ENCODE measurements around the gene PKNOX2. TPM values are rescaled to one million over a fixed set of nuclear protein-coding genes. Genes with fewer than 3 reads are reported as not detected.

Gene PKNOX2
- total RNA-seq, 1 experiment from 2014 or later: not detected

GRCh38 chr11:125378571-125378970, 214.0 kb downstream of the PKNOX2 start:
- CTCF ChIA-PET: interaction anchor here (0.7 kb wide), 1 partner anchor 1021 kb away, joined by 3 read pairs; no protein-coding TSS in a partner anchor
- BruUV-seq (replicated peaks): no TSS peak
- no peak for TF ChIP-seq CTCF (IDR thresholded peaks at IDR 0.05; ENCODE audit: unreplicated experiment)
- no peaks in the 10 kb centered on the region for H3K4me1 Mint-ChIP-seq (ENCODE audit: low read depth, unreplicated experiment)
- no peaks in the 10 kb centered on the region for H3K9me3 Mint-ChIP-seq (ENCODE audit: low read depth, unreplicated experiment)
- no peaks in the 10 kb centered on the region for H3K36me3 Mint-ChIP-seq (ENCODE audit: insufficient read depth, unreplicated experiment)
- no peak overlapping the region for H3K27ac Mint-ChIP-seq (ENCODE audit: unreplicated experiment)
- H3K4me3 Mint-ChIP-seq (ENCODE audit: low read depth, unreplicated experiment): no peak overlapping the region
- intact Hi-C loops (cut with micrococcal nuclease; ENCODE audit: unreplicated experiment): no loop called here
- peaks cover 95% of the 10 kb centered on the region for H3K27me3 Mint-ChIP-seq (ENCODE audit: unreplicated experiment)
- no peak for DNase-seq

GRCh38 chr11:125379565-125379964, 215.0 kb downstream of the PKNOX2 start:
- Mint-ChIP-seq H3K27ac (ENCODE audit: unreplicated experiment) (no peak overlapping the region), H3K36me3 (ENCODE audit: insufficient read depth, unreplicated experiment) (no peaks in the 10 kb centered on the region), H3K27me3 (ENCODE audit: unreplicated experiment) (peaks cover 95% of the 10 kb centered on the region), H3K4me1 (ENCODE audit: low read depth, unreplicated experiment) (no peaks in the 10 kb centered on the region), H3K4me3 (ENCODE audit: low read depth, unreplicated experiment) (no peak overlapping the region), H3K9me3 (ENCODE audit: low read depth, unreplicated experiment) (no peaks in the 10 kb centered on the region)
- DNase-seq: no peak
- CTCF ChIA-PET: no interaction called here
- intact Hi-C loops (cut with micrococcal nuclease; ENCODE audit: unreplicated experiment): no loop called here
- no TSS peak for BruUV-seq (replicated peaks)
- TF ChIP-seq CTCF (IDR thresholded peaks at IDR 0.05; ENCODE audit: unreplicated experiment): no peak

- Mint-ChIP-seq H3K4me3 (ENCODE audit: low read depth, unreplicated experiment) (no peak overlapping the region), H3K4me1 (ENCODE audit: low read depth, unreplicated experiment) (no peaks in the 10 kb centered on the region), H3K9me3 (ENCODE audit: low read depth, unreplicated experiment) (no peaks in the 10 kb centered on the region), H3K27me3 (ENCODE audit: unreplicated experiment) (peaks cover 95% of the 10 kb centered on the region), H3K36me3 (ENCODE audit: insufficient read depth, unreplicated experiment) (no peaks in the 10 kb centered on the region), H3K27ac (ENCODE audit: unreplicated experiment) (no peak overlapping the region)
- no peak for DNase-seq
- intact Hi-C loops (cut with micrococcal nuclease; ENCODE audit: unreplicated experiment): no loop called here
- no peak for TF ChIP-seq CTCF (IDR thresholded peaks at IDR 0.05; ENCODE audit: unreplicated experiment)
- BruUV-seq (replicated peaks): no TSS peak
- CTCF ChIA-PET: no interaction called here
Observed at GRCh38 chr11:125379981-125380380, 215.4 kb downstream of the PKNOX2 start.

- no peaks in the 10 kb centered on the region for H3K36me3 Mint-ChIP-seq (ENCODE audit: insufficient read depth, unreplicated experiment)
- no peak for DNase-seq
- intact Hi-C loops (cut with micrococcal nuclease; ENCODE audit: unreplicated experiment): no loop called here
- H3K9me3 Mint-ChIP-seq (ENCODE audit: low read depth, unreplicated experiment): no peaks in the 10 kb centered on the region
- H3K27me3 Mint-ChIP-seq (ENCODE audit: unreplicated experiment): peaks cover 95% of the 10 kb centered on the region
- H3K27ac Mint-ChIP-seq (ENCODE audit: unreplicated experiment): no peak overlapping the region
- H3K4me3 Mint-ChIP-seq (ENCODE audit: low read depth, unreplicated experiment): no peak overlapping the region
- no peak for TF ChIP-seq CTCF (IDR thresholded peaks at IDR 0.05; ENCODE audit: unreplicated experiment)
- no peaks in the 10 kb centered on the region for H3K4me1 Mint-ChIP-seq (ENCODE audit: low read depth, unreplicated experiment)
- CTCF ChIA-PET: interaction anchor here (0.7 kb wide), 1 partner anchor 36 kb away, joined by 3 read pairs; no protein-coding TSS in a partner anchor
- no TSS peak for BruUV-seq (replicated peaks)
Observed at GRCh38 chr11:125380756-125381445, 216.3 kb downstream of the PKNOX2 start.
